Astrocyte (in vitro differentiated cells and primary cell): ENCODE measurements around the gene DIAPH2.

Source experiments
- EZH2 ChIP-seq: IDR thresholded peaks from 2 replicates; pipeline ENCODE4 v1.6.1; 2012; ENCODE audit warnings: mild to moderate bottlenecking, low read length, inconsistent platforms; ENCODE audit not compliant: insufficient read depth
- TF ChIP-seq, protein P1 (sequence below): IDR thresholded peaks from 2 replicates; pipeline ENCODE4 v1.5.1; 2011; ENCODE audit warnings: low read depth, mild to moderate bottlenecking, inconsistent platforms, low read length, moderate library complexity; ENCODE audit not compliant: insufficient read depth

DNA sequence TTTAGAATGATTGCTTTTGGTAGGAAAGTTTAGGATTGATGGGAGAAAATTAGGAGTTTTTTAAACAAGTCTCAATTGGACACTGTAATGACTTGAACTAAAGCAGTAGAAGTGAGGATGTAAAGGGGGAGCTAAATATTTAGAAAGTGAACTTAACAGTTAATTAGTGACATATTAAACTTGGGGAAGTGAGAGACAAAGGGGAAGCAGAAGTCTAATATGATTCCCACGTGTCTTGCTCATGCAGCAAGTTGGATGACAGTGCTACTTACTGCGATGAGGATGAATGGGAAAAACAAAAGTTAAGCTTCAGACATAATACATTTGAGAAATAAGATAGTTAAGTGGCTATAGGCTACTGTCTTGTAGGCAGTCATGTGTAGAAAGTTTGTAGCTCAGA is 309.5 kb downstream of the DIAPH2 start:
- TF ChIP-seq, protein P1, sequence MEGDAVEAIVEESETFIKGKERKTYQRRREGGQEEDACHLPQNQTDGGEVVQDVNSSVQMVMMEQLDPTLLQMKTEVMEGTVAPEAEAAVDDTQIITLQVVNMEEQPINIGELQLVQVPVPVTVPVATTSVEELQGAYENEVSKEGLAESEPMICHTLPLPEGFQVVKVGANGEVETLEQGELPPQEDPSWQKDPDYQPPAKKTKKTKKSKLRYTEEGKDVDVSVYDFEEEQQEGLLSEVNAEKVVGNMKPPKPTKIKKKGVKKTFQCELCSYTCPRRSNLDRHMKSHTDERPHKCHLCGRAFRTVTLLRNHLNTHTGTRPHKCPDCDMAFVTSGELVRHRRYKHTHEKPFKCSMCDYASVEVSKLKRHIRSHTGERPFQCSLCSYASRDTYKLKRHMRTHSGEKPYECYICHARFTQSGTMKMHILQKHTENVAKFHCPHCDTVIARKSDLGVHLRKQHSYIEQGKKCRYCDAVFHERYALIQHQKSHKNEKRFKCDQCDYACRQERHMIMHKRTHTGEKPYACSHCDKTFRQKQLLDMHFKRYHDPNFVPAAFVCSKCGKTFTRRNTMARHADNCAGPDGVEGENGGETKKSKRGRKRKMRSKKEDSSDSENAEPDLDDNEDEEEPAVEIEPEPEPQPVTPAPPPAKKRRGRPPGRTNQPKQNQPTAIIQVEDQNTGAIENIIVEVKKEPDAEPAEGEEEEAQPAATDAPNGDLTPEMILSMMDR, result no peak
- TF ChIP-seq EZH2, result no peak
